GM23338 (cell line): Measurements from ENCODE around the gene CELF4. TPM values are rescaled to one million over a fixed set of nuclear protein-coding genes. Genes with fewer than 3 reads are reported as not detected.

Experiments used
- ATAC-seq: fragments of 200-7000 bp; cut with Tn5 transposase; 3 replicates; pipeline ENCODE4 v1.9.1; 2020
- DNase-seq: peaks from one replicate; pipeline ENCODE4 v3.0.0-alpha.2; 2015; ENCODE audit warnings: low spot score
- H2AFZ ChIP-seq: fragments of 200-600 bp; sonication (generic); 2 replicates; pipeline ENCODE4 v1.8.0; 2016; ENCODE audit warnings: antibody characterized with exemption, mild to moderate bottlenecking, moderate library complexity
- H3F3A ChIP-seq: fragments of 200-600 bp; sonication (generic); replicated peaks from 2 replicates; pipeline ENCODE4 v1.8.0; 2017; ENCODE audit warnings: antibody characterized with exemption, mixed run types, low read depth
- H3K27ac ChIP-seq: fragments of 200-600 bp; sonication (generic); 2 replicates; pipeline ENCODE4 v1.6.1; 2016; ENCODE audit warnings: low read depth
- H3K27me3 ChIP-seq: fragments of 200-600 bp; sonication (generic); 2 replicates; pipeline ENCODE4 v1.8.0; 2016; ENCODE audit warnings: mild to moderate bottlenecking, mixed run types, moderate library complexity; ENCODE audit not compliant: insufficient read depth
- H3K36me3 ChIP-seq: fragments of 200-600 bp; sonication (generic); 2 replicates; pipeline ENCODE4 v1.8.0; 2016; ENCODE audit warnings: mild to moderate bottlenecking; ENCODE audit not compliant: insufficient read depth
- H3K4me1 ChIP-seq: fragments of 200-600 bp; sonication (generic); 2 replicates; pipeline ENCODE4 v1.8.0; 2016; ENCODE audit warnings: mild to moderate bottlenecking, moderate library complexity; ENCODE audit not compliant: insufficient read depth
- H3K4me2 ChIP-seq: fragments of 200-600 bp; sonication (generic); 2 replicates; pipeline ENCODE4 v1.7.1; 2017; ENCODE audit warnings: mixed run types
- H3K4me3 ChIP-seq: fragments of 200-600 bp; sonication (generic); 2 replicates; pipeline ENCODE4 v1.6.1; 2016; ENCODE audit warnings: mixed run types
- H3K79me2 ChIP-seq: fragments of 200-600 bp; sonication (generic); replicated peaks from 2 replicates; pipeline ENCODE4 v1.8.0; 2017; ENCODE audit warnings: mild to moderate bottlenecking; ENCODE audit not compliant: insufficient read depth
- H3K9me2 ChIP-seq: fragments of 200-600 bp; sonication (generic); 2 replicates; pipeline ENCODE4 v1.8.0; 2017; ENCODE audit not compliant: insufficient read depth
- H4K20me1 ChIP-seq: fragments of 200-600 bp; sonication (generic); replicated peaks from 2 replicates; pipeline ENCODE4 v1.8.0; 2017; ENCODE audit warnings: mild to moderate bottlenecking; ENCODE audit not compliant: insufficient read depth
- H3K27ac Mint-ChIP-seq: 2 replicates; pipeline ENCODE4 v1.8.0; 2020; ENCODE audit warnings: inconsistent platforms, mild to moderate bottlenecking, moderate library complexity, mixed read lengths
- H3K27me3 Mint-ChIP-seq: 3 replicates; pipeline ENCODE4 v1.8.0; 2022; ENCODE audit warnings: low read depth, mild to moderate bottlenecking, moderate library complexity, mixed read lengths, inconsistent platforms; ENCODE audit not compliant: insufficient read depth, poor library complexity
- H3K36me3 Mint-ChIP-seq: 3 replicates; pipeline ENCODE4 v1.8.0; 2021; ENCODE audit warnings: low read depth, mild to moderate bottlenecking, inconsistent platforms, moderate library complexity, mixed read lengths
- H3K4me1 Mint-ChIP-seq: 3 replicates; pipeline ENCODE4 v1.8.0; 2020; ENCODE audit warnings: mild to moderate bottlenecking, inconsistent platforms, mixed read lengths
- H3K4me3 Mint-ChIP-seq: 3 replicates; pipeline ENCODE4 v1.8.0; 2021; ENCODE audit warnings: moderate library complexity, mild to moderate bottlenecking, inconsistent platforms, mixed read lengths
- H3K9me3 Mint-ChIP-seq: 3 replicates; pipeline ENCODE4 v1.8.0; 2020; ENCODE audit warnings: moderate library complexity, mild to moderate bottlenecking, inconsistent platforms, mixed read lengths
- CREB1 ChIP-seq: fragments of 250-450 bp; sonication (Bioruptor Pico); IDR thresholded peaks from 2 replicates; pipeline ENCODE4 v1.5.0; 2020; ENCODE audit warnings: low read depth, mild to moderate bottlenecking, moderate library complexity
- EZH2 ChIP-seq: fragments of 200-600 bp; sonication (generic); IDR thresholded peaks from one replicate; pipeline ENCODE4 v1.8.0; 2017; ENCODE audit warnings: antibody characterized with exemption, mild to moderate bottlenecking, low read depth; ENCODE audit not compliant: unreplicated experiment
- ZNF114 ChIP-seq: fragments of 250-450 bp; sonication (Bioruptor Pico); IDR thresholded peaks from 2 replicates; pipeline ENCODE4 v1.5.0; 2020; ENCODE audit warnings: mild to moderate bottlenecking, moderate library complexity
- ZNF462 ChIP-seq: fragments of 250-450 bp; sonication (Bioruptor Pico); IDR thresholded peaks from 2 replicates; pipeline ENCODE4 v1.5.0; 2020; ENCODE audit warnings: mild to moderate bottlenecking, moderate library complexity
- polyA plus RNA-seq: library from polyadenylated mRNA; unstranded; fragments of >200 nt; fragmentation: Nextera tagmentation; extraction: Ambion mirVana; gene quantifications from 2 replicates; pipeline ENCODE4 v1.2.1, GENCODE V29; 2016
- total RNA-seq: library from RNA; depleted of rRNA; stranded (reverse); fragments of >200 nt; shearing (Covaris generic); gene quantifications from 2 replicates; pipeline ENCODE4 v1.2.3, GENCODE V29; 2014

Gene CELF4
- total and polyA plus RNA-seq, 2 experiments from 2014 or later = 2.6 to 6.7 TPM

DNA sequence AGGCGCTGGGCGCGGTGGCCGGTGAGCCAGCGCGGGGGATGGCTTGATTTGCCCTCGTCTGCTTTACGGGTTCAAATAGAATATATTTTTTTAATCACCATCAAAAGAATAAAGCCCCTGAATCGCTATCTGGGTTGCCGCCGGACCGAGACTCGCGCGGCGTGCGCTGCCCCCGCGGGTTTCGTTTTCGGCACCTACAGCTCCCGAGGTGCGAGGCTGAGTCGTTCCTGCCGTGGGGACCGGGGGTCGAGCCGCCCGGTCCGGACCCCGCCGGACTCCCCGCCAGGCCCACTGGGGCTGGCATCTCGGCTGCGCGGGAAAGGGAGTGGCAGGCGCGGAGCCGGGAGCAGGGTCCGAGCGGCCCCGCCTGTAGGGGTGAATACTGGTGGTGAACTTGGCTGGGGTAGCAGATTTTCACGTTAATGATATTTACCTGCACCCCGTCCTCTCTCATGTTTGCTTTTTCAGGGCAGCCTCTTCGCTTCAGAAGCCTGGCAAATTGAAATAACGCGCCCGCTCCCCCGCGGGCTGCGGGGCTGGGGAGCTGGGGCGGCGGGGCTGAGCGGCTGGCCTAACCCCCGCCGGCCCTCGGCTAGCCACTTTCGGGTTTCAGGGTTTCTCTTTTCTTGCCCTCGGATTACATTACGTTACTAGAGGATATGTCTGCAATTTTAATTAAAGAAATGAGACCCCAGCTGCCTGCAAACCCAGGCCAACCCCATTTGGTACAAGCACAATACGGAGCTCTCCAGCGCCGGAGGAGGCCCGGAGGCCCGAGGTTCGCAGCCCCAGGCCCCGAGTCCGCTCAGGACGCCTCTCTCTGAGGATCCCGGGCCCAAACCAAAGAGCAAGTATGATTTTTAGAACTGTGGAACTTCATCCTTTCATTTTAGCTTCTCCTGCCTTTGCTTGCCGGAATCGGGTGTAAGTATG, 1.7 kb upstream of the CELF4 start:
- H3K4me3 ChIP-seq = peak overlapping the region; percentile 87
- peaks cover 37% of the 10 kb centered on the region for H3K4me1 Mint-ChIP-seq
- H3F3A ChIP-seq = no peaks in the 10 kb centered on the region
- no peak overlapping the region for H3K27ac Mint-ChIP-seq
- H3K36me3 ChIP-seq = no peaks in the 10 kb centered on the region
- no peak overlapping the region for H3K27ac ChIP-seq
- no peaks in the 10 kb centered on the region; the same call in 1 of the 2 replicates for H4K20me1 ChIP-seq
- peaks cover 68% of the 10 kb centered on the region for H3K27me3 Mint-ChIP-seq
- H3K4me2 ChIP-seq = peak overlapping the region; percentile 97
- H3K36me3 Mint-ChIP-seq = no peaks in the 10 kb centered on the region
- peaks cover 94% of the 10 kb centered on the region for H3K27me3 ChIP-seq
- ATAC-seq (peak; percentile 3; the same call in 2 of the 3 replicates), DNase-seq (peak; percentile 28)
- peak overlapping the region; percentile 89 for H2AFZ ChIP-seq
- H3K4me1 ChIP-seq = peaks cover 23% of the 10 kb centered on the region
- TF ChIP-seq ZNF114 (CRISPR knock-in tag) (no peak), EZH2 (peak; percentile 98)
- H3K9me3 Mint-ChIP-seq = no peaks in the 10 kb centered on the region; the same call in 2 of the 3 replicates
- H3K79me2 ChIP-seq = no peaks in the 10 kb centered on the region
- no peaks in the 10 kb centered on the region for H3K9me2 ChIP-seq
- H3K4me3 Mint-ChIP-seq = peak overlapping the region; percentile 63

GRCh38 chr18:37566479-37567060, 972 bp upstream of the CELF4 start:
- Mint-ChIP-seq H3K4me1 (peaks cover 41% of the 10 kb centered on the region), H3K9me3 (no peaks in the 10 kb centered on the region; the same call in 2 of the 3 replicates), H3K4me3 (peak overlapping the region; percentile 90), H3K27ac (no peak overlapping the region), H3K36me3 (no peaks in the 10 kb centered on the region), H3K27me3 (peaks cover 69% of the 10 kb centered on the region)
- H3K27me3 ChIP-seq = peaks cover 96% of the 10 kb centered on the region
- H3K9me2 ChIP-seq = no peaks in the 10 kb centered on the region
- H3K4me1 ChIP-seq = peaks cover 27% of the 10 kb centered on the region
- H3F3A ChIP-seq = no peaks in the 10 kb centered on the region
- H3K27ac ChIP-seq = no peak overlapping the region
- H2AFZ ChIP-seq = peak overlapping the region; percentile 89
- DNase-seq = peak; percentile 46
- peak overlapping the region; percentile 87 for H3K4me3 ChIP-seq
- ATAC-seq = peak; percentile 10
- H4K20me1 ChIP-seq = no peaks in the 10 kb centered on the region; the same call in 1 of the 2 replicates
- TF ChIP-seq CREB1 (CRISPR knock-in tag) = no peak
- TF ChIP-seq EZH2 = peak; percentile 81
- no peak for TF ChIP-seq ZNF462 (CRISPR knock-in tag)
- H3K4me2 ChIP-seq = peak overlapping the region; percentile 97
- H3K79me2 ChIP-seq = no peaks in the 10 kb centered on the region
- no peaks in the 10 kb centered on the region for H3K36me3 ChIP-seq
